ENCODE data around the gene ATE1.
"Not testable (repeated sequence)": the region's sequence is repeated elsewhere in the genome, so short reads cannot be mapped to it uniquely, and the experiment has no call there.

The ATE1 gene

DNA sequence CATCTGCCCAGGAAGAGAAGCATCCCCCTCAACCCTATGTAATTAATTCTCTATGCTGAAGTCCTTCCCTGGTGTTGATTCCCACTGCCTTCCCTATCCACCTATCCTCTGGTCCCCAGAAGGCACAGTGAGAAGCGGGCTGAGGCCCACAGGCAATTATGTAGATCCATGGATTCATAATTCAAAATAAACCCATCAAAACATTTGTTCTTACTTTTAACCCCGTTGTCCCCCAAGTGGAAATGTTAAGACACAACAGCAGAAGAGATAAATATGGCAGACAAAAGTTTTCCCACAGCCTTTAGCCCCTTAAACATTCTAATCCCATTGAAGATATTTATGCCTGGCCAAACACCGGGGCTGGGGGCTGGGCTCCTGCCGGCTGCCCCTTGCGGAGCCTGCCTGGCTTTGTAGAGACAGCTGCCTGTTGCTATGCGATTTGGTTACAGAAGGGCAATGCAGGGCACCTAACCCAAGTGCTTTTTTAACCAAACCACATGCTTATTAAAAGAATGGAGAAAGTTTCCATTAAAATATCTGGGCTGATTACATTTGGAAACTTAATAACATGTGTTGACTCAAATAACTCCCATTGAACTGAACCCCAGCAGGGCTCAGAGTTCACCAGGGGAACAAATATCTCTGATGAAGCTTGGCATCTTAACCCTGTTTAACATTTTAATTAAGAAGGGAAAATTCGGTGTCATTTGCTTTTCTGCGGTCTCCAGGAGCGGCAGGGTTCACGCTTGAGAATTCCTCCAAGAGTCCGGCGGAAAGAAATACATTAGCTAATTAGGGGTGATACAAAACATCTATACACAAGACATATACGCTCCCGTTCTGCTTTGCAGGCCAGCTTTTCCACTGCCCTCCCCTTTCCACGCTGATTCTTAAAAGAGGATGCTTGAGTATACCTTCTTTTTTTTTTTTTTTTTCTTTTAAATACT lies 218.8 kb downstream of the ATE1 start:
- no peak overlapping the region for H3K27ac ChIP-seq
- H3K4me3 ChIP-seq (ENCODE audit: low read depth in 1 of 2, low read length in 1 of 2), result no peak overlapping the region
- H3K9me3 ChIP-seq, result no peaks in the 10 kb centered on the region
- peaks cover 62% of the 10 kb centered on the region for H3K27me3 ChIP-seq
- H3K36me3 ChIP-seq, result no peaks in the 10 kb centered on the region
- no peaks in the 10 kb centered on the region for H3K4me1 ChIP-seq (ENCODE audit: control insufficient read depth in 1 of 2, insufficient read depth in 1 of 2, low read depth in 1 of 2, low read length in 1 of 2)
- TF ChIP-seq CTCF (IDR thresholded peaks at IDR 0.05), result no peak

GRCh38 chr10:121702351-121703320 lies 225.2 kb downstream of the ATE1 start:
- Histone ChIP-seq H3K4me1 (ENCODE audit: control insufficient read depth in 1 of 2, insufficient read depth in 1 of 2, low read depth in 1 of 2, low read length in 1 of 2) (no peaks in the 10 kb centered on the region), H3K36me3 (no peaks in the 10 kb centered on the region), H3K27ac (no peak overlapping the region), H3K27me3 (peaks cover 38% of the 10 kb centered on the region), H3K4me3 (ENCODE audit: low read depth in 1 of 2, low read length in 1 of 2) (no peak overlapping the region), H3K9me3 (no peaks in the 10 kb centered on the region)
- no peak for TF ChIP-seq CTCF (IDR thresholded peaks at IDR 0.05)

DNA sequence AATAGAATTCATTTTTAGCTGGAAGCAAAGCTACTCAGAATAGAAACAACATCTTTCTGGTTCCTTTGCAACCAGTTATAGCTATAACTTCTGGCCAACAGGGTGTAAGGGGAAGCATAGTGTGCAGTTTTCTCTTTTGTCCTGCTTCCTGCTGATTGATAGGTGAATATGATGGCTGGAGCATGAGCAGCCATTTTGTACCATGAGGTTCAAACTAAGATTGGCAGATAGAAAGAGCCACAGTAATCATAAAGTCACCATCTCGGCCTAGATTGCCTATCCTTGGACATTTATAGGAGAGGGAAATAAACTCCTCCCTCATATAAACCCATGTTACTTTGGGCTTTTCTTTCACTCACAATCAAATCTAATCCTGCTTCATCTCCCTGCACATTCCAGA lies 227.4 kb downstream of the ATE1 start:
- H3K4me1 ChIP-seq (ENCODE audit: control insufficient read depth in 1 of 2, insufficient read depth in 1 of 2, low read depth in 1 of 2, low read length in 1 of 2), result no peaks in the 10 kb centered on the region
- no peaks in the 10 kb centered on the region for H3K36me3 ChIP-seq
- H3K4me3 ChIP-seq (ENCODE audit: low read depth in 1 of 2, low read length in 1 of 2), result no peak overlapping the region
- no peaks in the 10 kb centered on the region for H3K9me3 ChIP-seq
- TF ChIP-seq CTCF (IDR thresholded peaks at IDR 0.05), result no peak
- peaks cover 21% of the 10 kb centered on the region for H3K27me3 ChIP-seq
- H3K27ac ChIP-seq, result no peak overlapping the region

DNA sequence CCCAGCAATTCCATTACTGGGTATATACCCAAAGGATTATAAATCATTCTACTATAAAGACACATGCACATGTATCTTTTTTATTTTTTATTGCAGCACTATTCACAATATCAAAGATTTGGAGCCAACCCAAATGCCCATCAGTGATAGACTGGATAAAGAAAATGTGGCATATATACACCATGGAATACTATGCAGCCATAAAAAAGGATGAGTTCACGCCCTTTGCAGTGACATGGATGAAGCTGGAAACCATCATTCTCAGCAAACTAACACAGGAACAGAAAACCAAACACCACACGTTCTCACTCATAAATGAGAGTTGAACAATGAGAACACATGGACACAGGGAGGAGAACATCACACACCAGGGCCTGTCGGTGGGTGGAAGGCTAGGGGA lies 228.1 kb downstream of the ATE1 start:
- not testable (repeated sequence) for H3K9me3 ChIP-seq; H3K27ac ChIP-seq; H3K4me3 ChIP-seq (ENCODE audit: low read depth in 1 of 2, low read length in 1 of 2); H3K36me3 ChIP-seq; H3K4me1 ChIP-seq (ENCODE audit: control insufficient read depth in 1 of 2, insufficient read depth in 1 of 2, low read depth in 1 of 2, low read length in 1 of 2)
- peaks cover 19% of the 10 kb centered on the region for H3K27me3 ChIP-seq

DNA sequence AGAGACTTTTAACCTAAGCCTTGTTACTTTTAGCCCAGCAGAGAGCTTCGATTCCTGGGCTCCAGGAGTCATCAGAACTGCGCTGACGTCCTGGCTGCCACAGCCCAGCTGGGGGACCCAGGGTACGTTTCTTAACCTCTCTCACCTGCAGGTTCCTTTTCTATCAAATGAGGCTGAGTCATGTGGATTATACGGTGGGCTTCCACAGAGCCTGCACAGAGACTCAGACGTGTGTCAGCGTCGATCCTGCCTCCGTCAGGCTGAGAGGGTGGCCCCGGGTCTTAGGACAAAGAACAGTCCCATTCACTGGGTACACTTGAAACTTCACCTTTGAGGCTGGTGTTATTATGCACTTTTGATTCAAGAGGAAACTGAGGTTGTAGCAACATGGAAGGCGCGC lies 228.9 kb downstream of the ATE1 start:
- Histone ChIP-seq H3K4me3 (ENCODE audit: low read depth in 1 of 2, low read length in 1 of 2) (no peak overlapping the region), H3K9me3 (no peaks in the 10 kb centered on the region), H3K4me1 (ENCODE audit: control insufficient read depth in 1 of 2, insufficient read depth in 1 of 2, low read depth in 1 of 2, low read length in 1 of 2) (no peaks in the 10 kb centered on the region), H3K27me3 (peaks cover 12% of the 10 kb centered on the region), H3K36me3 (no peaks in the 10 kb centered on the region), H3K27ac (no peak overlapping the region)
- no peak for TF ChIP-seq CTCF (IDR thresholded peaks at IDR 0.05)
